Measurements from ENCODE around the gene SLC45A3. TPM values are rescaled to one million over a fixed set of nuclear protein-coding genes. Genes with fewer than 3 reads are reported as not detected.

Gene SLC45A3
- total RNA-seq, 2 experiments from 2014 or later = 0.11 TPM; not detected in 1

GRCh38 chr1:205630651-205631009 lies 49.7 kb downstream of the SLC45A3 start:
- DNase-seq (no peak), ATAC-seq (ENCODE audit: poor library complexity) (no peak)
- Mint-ChIP-seq H3K27me3 (no peaks in the 10 kb centered on the region), H3K4me1 (ENCODE audit: low read depth) (peaks cover 62% of the 10 kb centered on the region), H3K36me3 (ENCODE audit: low read depth) (peaks cover 41% of the 10 kb centered on the region), H3K4me3 (peak overlapping the region; percentile 94), H3K27ac (peak overlapping the region; percentile 91), H3K9me3 (no peaks in the 10 kb centered on the region)
- Histone ChIP-seq H3K36me3 (ENCODE audit: insufficient read depth, low read length) (peaks cover 11% of the 10 kb centered on the region), H3K4me3 (ENCODE audit: low read length) (peak overlapping the region; percentile 81), H3K9me3 (ENCODE audit: control insufficient read depth in 1 of 2, insufficient read depth in 1 of 2, low read length in 2 of 2) (no peaks in the 10 kb centered on the region), H3K4me1 (ENCODE audit: insufficient read depth, low read length) (peaks cover 34% of the 10 kb centered on the region), H3K27me3 (ENCODE audit: control insufficient read depth in 1 of 2, insufficient read depth in 2 of 2, low read length in 2 of 2) (no peaks in the 10 kb centered on the region), H3K27ac (ENCODE audit: low read depth in 1 of 2, low read length in 2 of 2) (peak overlapping the region; percentile 75 to 89)
- no peak for TF ChIP-seq CTCF (IDR thresholded peaks at IDR 0.05)
- ChIA-PET POLR2A (interaction anchor here (0.6 to 6.3 kb wide), 20 partner anchors 8 to 1691 kb away, joined by 3 to 360 read pairs (median 6); partner anchors contain the start of genes CD55, NUCKS1, RAB29 and RBBP5), CTCF (interaction anchor here (0.6 to 6.6 kb wide), 2 partner anchors 27 to 38 kb away, joined by 3 to 194 read pairs; no protein-coding TSS in a partner anchor)
- intact Hi-C loops (cut with DNase I, micrococcal nuclease) = loop anchor here (2.0 to 10.0 kb wide), 9 partner anchors 20 to 508 kb away; partner anchors contain the start of genes DSTYK (in 1 of the 2), NUCKS1 (in 1 of the 2), RAB29 (in 1 of the 2) and RBBP5 (in 1 of the 2)

- Mint-ChIP-seq H3K9me3 (no peaks in the 10 kb centered on the region), H3K27ac (peak overlapping the region; percentile 91), H3K36me3 (ENCODE audit: low read depth) (peaks cover 43% of the 10 kb centered on the region)
These were observed 50.1 kb downstream of the SLC45A3 start for GRCh38 chr1:205630241-205630640.

GRCh38 chr1:205629751-205630150 lies 50.6 kb downstream of the SLC45A3 start:
- H3K4me1 Mint-ChIP-seq (ENCODE audit: low read depth) = peaks cover 69% of the 10 kb centered on the region
- peaks cover 48% of the 10 kb centered on the region for H3K36me3 Mint-ChIP-seq (ENCODE audit: low read depth)
- Histone ChIP-seq H3K9me3 (ENCODE audit: control insufficient read depth in 1 of 2, insufficient read depth in 1 of 2, low read length in 2 of 2) (no peaks in the 10 kb centered on the region), H3K36me3 (ENCODE audit: insufficient read depth, low read length) (peaks cover 15% of the 10 kb centered on the region), H3K4me1 (ENCODE audit: insufficient read depth, low read length) (peaks cover 38% of the 10 kb centered on the region), H3K27me3 (ENCODE audit: control insufficient read depth in 1 of 2, insufficient read depth in 2 of 2, low read length in 2 of 2) (no peaks in the 10 kb centered on the region), H3K27ac (ENCODE audit: low read depth in 1 of 2, low read length in 2 of 2) (peak overlapping the region; percentile 75 to 89), H3K4me3 (ENCODE audit: low read length) (peak overlapping the region; percentile 25)
- no peaks in the 10 kb centered on the region for H3K27me3 Mint-ChIP-seq
- no peaks in the 10 kb centered on the region for H3K9me3 Mint-ChIP-seq
- peak overlapping the region; percentile 94 for H3K4me3 Mint-ChIP-seq
- ATAC-seq (ENCODE audit: poor library complexity) (no peak), DNase-seq (peak in 3 of 14 experiments; percentile 6 to 46 (median 37))
- intact Hi-C loops (cut with DNase I, micrococcal nuclease) = loop anchor here (2.0 to 10.0 kb wide), 9 partner anchors 19 to 507 kb away; partner anchors contain the start of genes DSTYK (in 1 of the 2), NUCKS1 (in 1 of the 2), RAB29 (in 1 of the 2) and RBBP5 (in 1 of the 2)
- no peak for TF ChIP-seq CTCF (IDR thresholded peaks at IDR 0.05)
- POLR2A ChIA-PET = interaction anchor here (6.3 kb wide), 1 partner anchor 37 kb away, joined by 360 read pairs; no protein-coding TSS in a partner anchor
- CTCF ChIA-PET = interaction anchor here (0.6 to 6.6 kb wide), 3 partner anchors 30 to 347 kb away, joined by 3 to 194 read pairs (median 4); no protein-coding TSS in a partner anchor
- peak overlapping the region; percentile 91 for H3K27ac Mint-ChIP-seq

More at GRCh38 chr1:205630241-205630640, 50.1 kb downstream of the SLC45A3 start:
- intact Hi-C loops (cut with DNase I, micrococcal nuclease) = loop anchor here (2.0 to 10.0 kb wide), 9 partner anchors 19 to 508 kb away; partner anchors contain the start of genes DSTYK (in 1 of the 2), NUCKS1 (in 1 of the 2), RAB29 (in 1 of the 2) and RBBP5 (in 1 of the 2)
- Histone ChIP-seq H3K27ac (ENCODE audit: low read depth in 1 of 2, low read length in 2 of 2) (peak overlapping the region; percentile 75 to 89), H3K9me3 (ENCODE audit: control insufficient read depth in 1 of 2, insufficient read depth in 1 of 2, low read length in 2 of 2) (no peaks in the 10 kb centered on the region), H3K27me3 (ENCODE audit: control insufficient read depth in 1 of 2, insufficient read depth in 2 of 2, low read length in 2 of 2) (no peaks in the 10 kb centered on the region), H3K4me1 (ENCODE audit: insufficient read depth, low read length) (peaks cover 37% of the 10 kb centered on the region), H3K4me3 (ENCODE audit: low read length) (peak overlapping the region; percentile 81), H3K36me3 (ENCODE audit: insufficient read depth, low read length) (peaks cover 12% of the 10 kb centered on the region)
- no peaks in the 10 kb centered on the region for H3K27me3 Mint-ChIP-seq
- ATAC-seq (ENCODE audit: poor library complexity) = no peak
- no peak for TF ChIP-seq CTCF (IDR thresholded peaks at IDR 0.05)
- ChIA-PET POLR2A (interaction anchor here (0.6 to 6.3 kb wide), 12 partner anchors 9 to 1114 kb away, joined by 3 to 360 read pairs (median 10); partner anchors contain the start of genes NUCKS1, RAB29 and SLC45A3), CTCF (interaction anchor here (1.8 to 6.6 kb wide), 2 partner anchors 30 to 38 kb away, joined by 4 to 194 read pairs; no protein-coding TSS in a partner anchor)
- peak in 2 of 14 experiments; percentile 14 to 29 for DNase-seq
- H3K4me1 Mint-ChIP-seq (ENCODE audit: low read depth) = peaks cover 64% of the 10 kb centered on the region
- H3K4me3 Mint-ChIP-seq = peak overlapping the region; percentile 94

Data from CD4-positive, alpha-beta T cell (primary cell).